ENCODE data around the gene GINS2. TPM values are rescaled to one million over a fixed set of nuclear protein-coding genes. Genes with fewer than 3 reads are reported as not detected.
A peak's percentile ranks its signal among the peaks of the same experiment; 100 is the strongest.

The GINS2 gene
- polyA plus RNA-seq, 1 of the 3 experiments (the other 2 are of a cell fraction): 9.0 TPM

- ChIA-PET CTCF (interaction anchor here (1.1 to 7.4 kb wide), 6 partner anchors 8 to 35 kb away, joined by 4 to 49 read pairs (median 5); no protein-coding TSS in a partner anchor), POLR2A (interaction anchor here (1.0 to 1.1 kb wide), 3 partner anchors 11 to 44 kb away, joined by 3 to 5 read pairs (median 3); no protein-coding TSS in a partner anchor)
- peaks cover 17 to 73% of the 10 kb centered on the region in 2 experiments for H3K4me1 ChIP-seq (ENCODE audit: control insufficient read depth in 1 of 2, insufficient read depth in 2 of 2, low read depth in 1 of 2, low read length in 1 of 2)
- WGBS (ENCODE audit: low lambda C conversion rate): 52% methylated on average over 25 of the region's 42 CpGs
- DNase-seq: peak; percentile 86
- no peak overlapping the region for H3K4me2 ChIP-seq
- H3F3A ChIP-seq (replicated peaks; ENCODE audit: insufficient read depth): peaks cover 17% of the 10 kb centered on the region
- no peak overlapping the region for H3K9ac ChIP-seq
- no peaks in the 10 kb centered on the region for H3K27me3 ChIP-seq (ENCODE audit: insufficient read depth)
- H3K36me3 ChIP-seq (replicated peaks in 1 of 2; ENCODE audit: control insufficient read depth in 1 of 2, insufficient read depth in 2 of 2, low read length in 1 of 2): peaks cover 7 to 48% of the 10 kb centered on the region in 2 experiments
- H3K9me2 ChIP-seq: no peaks in the 10 kb centered on the region
- peaks cover 3% of the 10 kb centered on the region; the same call in 1 of the 2 replicates for H3K79me2 ChIP-seq (ENCODE audit: insufficient read depth)
- H3K27ac ChIP-seq (ENCODE audit: low read depth in 2 of 2, low read length in 1 of 2): peak overlapping the region; percentile 32 to 99; a peak in 3 of 4 replicates
- H4K20me1 ChIP-seq (ENCODE audit: insufficient read depth): peaks cover 74% of the 10 kb centered on the region
- no peak overlapping the region; a peak in 1 of 4 replicates for H3K4me3 ChIP-seq (ENCODE audit: low read depth in 2 of 2, low read length in 1 of 2)
- H2AFZ ChIP-seq (ENCODE audit: low read depth): no peak overlapping the region
- no peaks in the 10 kb centered on the region for H3K9me3 ChIP-seq
- no peak for TF ChIP-seq GABPA (IDR thresholded peaks at IDR 0.05; ENCODE audit: low read depth)
- peak; percentile 40; the same call in 1 of the 2 replicates for TF ChIP-seq MXI1 (IDR thresholded peaks at IDR 0.05; ENCODE audit: low read depth, low read length)
- TF ChIP-seq RCOR1 (IDR thresholded peaks at IDR 0.05; ENCODE audit: low read length): peak; percentile 23; the same call in 1 of the 2 replicates
- TF ChIP-seq TEAD4 (IDR thresholded peaks at IDR 0.05; ENCODE audit: borderline replicate concordance, insufficient read depth): no peak
- no peak for TF ChIP-seq POLR2AphosphoS5 (IDR thresholded peaks at IDR 0.05; ENCODE audit: low read depth, low read length)
- TF ChIP-seq NFIC (IDR thresholded peaks at IDR 0.05; ENCODE audit: borderline replicate concordance): peak; percentile 49
- no peak for TF ChIP-seq USF1 (IDR thresholded peaks at IDR 0.05; ENCODE audit: borderline replicate concordance, low read depth)
- TF ChIP-seq EP300 (IDR thresholded peaks at IDR 0.05; ENCODE audit: borderline replicate concordance in 1 of 2, low read depth in 1 of 2, low read length in 1 of 2): peak in 1 of 2 experiments; percentile 30; a peak in 1 of 4 replicates
- TF ChIP-seq, protein P1, sequence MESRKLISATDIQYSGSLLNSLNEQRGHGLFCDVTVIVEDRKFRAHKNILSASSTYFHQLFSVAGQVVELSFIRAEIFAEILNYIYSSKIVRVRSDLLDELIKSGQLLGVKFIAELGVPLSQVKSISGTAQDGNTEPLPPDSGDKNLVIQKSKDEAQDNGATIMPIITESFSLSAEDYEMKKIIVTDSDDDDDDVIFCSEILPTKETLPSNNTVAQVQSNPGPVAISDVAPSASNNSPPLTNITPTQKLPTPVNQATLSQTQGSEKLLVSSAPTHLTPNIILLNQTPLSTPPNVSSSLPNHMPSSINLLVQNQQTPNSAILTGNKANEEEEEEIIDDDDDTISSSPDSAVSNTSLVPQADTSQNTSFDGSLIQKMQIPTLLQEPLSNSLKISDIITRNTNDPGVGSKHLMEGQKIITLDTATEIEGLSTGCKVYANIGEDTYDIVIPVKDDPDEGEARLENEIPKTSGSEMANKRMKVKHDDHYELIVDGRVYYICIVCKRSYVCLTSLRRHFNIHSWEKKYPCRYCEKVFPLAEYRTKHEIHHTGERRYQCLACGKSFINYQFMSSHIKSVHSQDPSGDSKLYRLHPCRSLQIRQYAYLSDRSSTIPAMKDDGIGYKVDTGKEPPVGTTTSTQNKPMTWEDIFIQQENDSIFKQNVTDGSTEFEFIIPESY (IDR thresholded peaks at IDR 0.05; ENCODE audit: borderline replicate concordance, low read depth): no peak
- TF ChIP-seq, protein P2, sequence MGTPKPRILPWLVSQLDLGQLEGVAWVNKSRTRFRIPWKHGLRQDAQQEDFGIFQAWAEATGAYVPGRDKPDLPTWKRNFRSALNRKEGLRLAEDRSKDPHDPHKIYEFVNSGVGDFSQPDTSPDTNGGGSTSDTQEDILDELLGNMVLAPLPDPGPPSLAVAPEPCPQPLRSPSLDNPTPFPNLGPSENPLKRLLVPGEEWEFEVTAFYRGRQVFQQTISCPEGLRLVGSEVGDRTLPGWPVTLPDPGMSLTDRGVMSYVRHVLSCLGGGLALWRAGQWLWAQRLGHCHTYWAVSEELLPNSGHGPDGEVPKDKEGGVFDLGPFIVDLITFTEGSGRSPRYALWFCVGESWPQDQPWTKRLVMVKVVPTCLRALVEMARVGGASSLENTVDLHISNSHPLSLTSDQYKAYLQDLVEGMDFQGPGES (IDR thresholded peaks at IDR 0.05; ENCODE audit: low read depth, low read length): no peak
These were observed 37.7 kb downstream of the GINS2 start for GRCh38 chr16:85650844-85651628.
